Endothelial cell of umbilical vein (primary cell): ENCODE data around the gene DDX59. TPM values are rescaled to one million over a fixed set of nuclear protein-coding genes. Genes with fewer than 3 reads are reported as not detected.

Experiments
- BruUV-seq: library from RNA; stranded (reverse); fragments of 400-500 nt; replicated peaks from 2 replicates; lab custom pipeline; 2021; lab: Mats Ljungman, UMichigan
- CTCF ChIA-PET: fragments of 300-600, 350-600 bp; sonication (Branson Sonifier 250); formaldehyde crosslinking; loops from one replicate; lab custom pipeline; 2021; ENCODE audit warnings: antibody characterized with exemption, inconsistent platforms; lab: Charles Lee
- POLR2A ChIA-PET: fragments of 300-600, 350-600 bp; sonication (Branson Sonifier 250); formaldehyde crosslinking; loops from one replicate; lab custom pipeline; 2021; ENCODE audit warnings: antibody characterized with exemption, inconsistent platforms; lab: Charles Lee
- DNase-seq: peaks from one replicate; pipeline ENCODE4 v3.0.0-alpha.2; 2011; ENCODE audit warnings: low read depth, low spot score
- FAIRE-seq: peaks from 2 replicates; lab custom pipeline; 2011; peaks lifted over from hg19 to GRCh38; lab: Jason Lieb, UNC
- H2AFZ ChIP-seq: 2 replicates; pipeline ENCODE4 v1.6.0; 2012; ENCODE audit warnings: low read depth, low read length, control low read depth, inconsistent platforms
- H3K27ac ChIP-seq: 2 replicates; pipeline ENCODE4 v1.5.1; 2011; ENCODE audit warnings: low read depth, mild to moderate bottlenecking, control low read depth, low read length, moderate library complexity; ENCODE audit not compliant: insufficient read depth
- H3K27me3 ChIP-seq, 2 experiments: 2 replicates each; pipeline versions ENCODE4 v1.6.0 to v1.6.1; 2011; ENCODE audit warnings: low read length in 2 of 2, mixed read lengths in 1 of 2; ENCODE audit not compliant: control insufficient read depth in 2 of 2, insufficient read depth in 2 of 2
- H3K36me3 ChIP-seq, 2 experiments: 2 replicates in 1 of 2; 3 replicates in 1 of 2; pipeline ENCODE4 v1.5.1; 2011; ENCODE audit warnings: low read length in 2 of 2, mild to moderate bottlenecking in 1 of 2, moderate library complexity in 1 of 2; ENCODE audit not compliant: control insufficient read depth in 2 of 2, insufficient read depth in 2 of 2; ENCODE audit errors: extremely low read depth in 1 of 2
- H3K4me1 ChIP-seq: 3 replicates; pipeline ENCODE4 v1.5.1; 2011; ENCODE audit warnings: mild to moderate bottlenecking, low read length; ENCODE audit not compliant: control insufficient read depth, insufficient read depth; ENCODE audit errors: extremely low read depth
- H3K4me2 ChIP-seq: 2 replicates; pipeline ENCODE4 v1.6.1; 2011; ENCODE audit warnings: low read length, control low read depth, mixed read lengths; ENCODE audit not compliant: insufficient read depth
- H3K4me3 ChIP-seq, 3 experiments: fragments of 200-600 bp in 1 of 3; sonication (generic), shearing (Covaris generic) in 1 of 3; replicated peaks in 1 of 3; 2 replicates each; pipeline ENCODE4 v1.5.1; 2011 to 2016; ENCODE audit warnings: control low read depth in 3 of 3, low read length in 3 of 3, mild to moderate bottlenecking in 2 of 3, inconsistent platforms in 1 of 3, low read depth in 1 of 3, moderate library complexity in 1 of 3; ENCODE audit not compliant: insufficient read depth in 1 of 3
- H3K79me2 ChIP-seq: 2 replicates; pipeline ENCODE4 v1.6.0; 2012; ENCODE audit warnings: low read length, inconsistent platforms; ENCODE audit not compliant: control insufficient read depth, insufficient read depth
- H3K9ac ChIP-seq: replicated peaks from 2 replicates; pipeline ENCODE3; 2011; ENCODE audit warnings: low read length, control low read depth; ENCODE audit not compliant: insufficient read depth; ENCODE audit errors: extremely low read depth
- H3K9me1 ChIP-seq: replicated peaks from 3 replicates; pipeline ENCODE4 v1.6.0; 2011; ENCODE audit warnings: mild to moderate bottlenecking, low read length; ENCODE audit not compliant: control insufficient read depth, insufficient read depth; ENCODE audit errors: extremely low read depth
- H3K9me3 ChIP-seq: replicated peaks from 2 replicates; pipeline ENCODE4 v1.5.1; 2012; ENCODE audit warnings: low read length, inconsistent platforms; ENCODE audit not compliant: control insufficient read depth, insufficient read depth
- H4K20me1 ChIP-seq: replicated peaks from 2 replicates; pipeline ENCODE3; 2011; ENCODE audit warnings: mild to moderate bottlenecking, low read length; ENCODE audit not compliant: control insufficient read depth, insufficient read depth; ENCODE audit errors: extremely low read depth
- EZH2 ChIP-seq: IDR thresholded peaks from 2 replicates; pipeline ENCODE4 v1.6.1; 2012; ENCODE audit warnings: borderline replicate concordance, low read depth, mild to moderate bottlenecking, moderate library complexity, low read length, inconsistent platforms; ENCODE audit not compliant: severe bottlenecking
- FOS ChIP-seq: IDR thresholded peaks from 2 replicates; pipeline ENCODE4 v1.6.1; 2011; ENCODE audit warnings: mild to moderate bottlenecking, low read length, moderate library complexity, borderline replicate concordance; ENCODE audit not compliant: insufficient read depth
- GATA2 ChIP-seq: IDR thresholded peaks from 2 replicates; pipeline ENCODE4 v1.7.0; 2011; ENCODE audit warnings: low read depth, mild to moderate bottlenecking, moderate library complexity, mixed read lengths, low read length; ENCODE audit not compliant: insufficient read length, insufficient read depth
- JUN ChIP-seq: IDR thresholded peaks from 2 replicates; pipeline ENCODE4 v1.6.1; 2011; ENCODE audit warnings: borderline replicate concordance, low read depth; ENCODE audit not compliant: insufficient read length, insufficient read depth
- MYC ChIP-seq: IDR thresholded peaks from one replicate; pipeline ENCODE4 v1.6.1; 2011; ENCODE audit warnings: mild to moderate bottlenecking, low read depth, low read length
- POLR2A ChIP-seq: IDR thresholded peaks from 2 replicates; pipeline ENCODE4 v1.6.1; 2012; ENCODE audit warnings: low read depth, mild to moderate bottlenecking, control low read depth, low read length
- POLR2AphosphoS5 ChIP-seq: IDR thresholded peaks from 2 replicates; pipeline ENCODE4 v1.6.1; 2012; ENCODE audit warnings: low read depth, mild to moderate bottlenecking, control low read depth, low read length, moderate library complexity; ENCODE audit not compliant: insufficient read depth
- dilution Hi-C: fragments of 300-500 bp; cut with MboI; formaldehyde crosslinking; loops from one replicate; pipeline ENCODE4 v1.15.0; 2019; ENCODE audit warnings: low sequenced_read_pairs; ENCODE audit not compliant: extremely low pct_ligation_motif_present
- intact Hi-C: fragments of 100-400 bp; cut with micrococcal nuclease; formaldehyde crosslinking; loops from one replicate; pipeline ENCODE4 v1.10.0; 2022
- polyA plus RNA-seq, 4 experiments: library from polyadenylated mRNA; depleted of rRNA in 3 of 4; stranded (reverse) in 3 of 4; unstranded in 1 of 4; fragments of >200 nt; gene quantifications; 2 replicates each; pipeline versions ENCODE4 v1.2.1 to v1.2.3, GENCODE V29; 2011 to 2012; ENCODE audit warnings: missing spikeins in 1 of 4
- total RNA-seq: library from RNA; stranded (reverse); gene quantifications from 2 replicates; pipeline ENCODE4 v1.2.3, GENCODE V29; 2021
- TF ChIP-seq, protein P1 (sequence below), 2 donors: IDR thresholded peaks; 1 replicate in 1 of 2; 2 replicates in 1 of 2; pipeline ENCODE4 v1.5.1; 2011; ENCODE audit warnings: low read length in 2 of 2, mild to moderate bottlenecking in 2 of 2, moderate library complexity in 2 of 2, control low read depth in 1 of 2, inconsistent platforms in 1 of 2, low read depth in 1 of 2; ENCODE audit not compliant: insufficient read depth in 1 of 2; ENCODE audit errors: extremely low read depth in 1 of 2

The DDX59 gene
- total and polyA plus RNA-seq, 2 donors (not counting 3 experiments of a cell fraction or from before 2014, with no cell fraction given), result 8.1 to 17.7 TPM

- Histone ChIP-seq H3K4me3 (no peak overlapping the region), H3K9me1 (no peaks in the 10 kb centered on the region), H3K79me2 (no peaks in the 10 kb centered on the region), H3K27me3 (no peaks in the 10 kb centered on the region), H3K27ac (no peak overlapping the region), H4K20me1 (no peaks in the 10 kb centered on the region), H3K9ac (no peak overlapping the region), H3K36me3 (no peaks in the 10 kb centered on the region), H3K4me2 (no peak overlapping the region), H3K9me3 (no peaks in the 10 kb centered on the region), H2AFZ (no peak overlapping the region), H3K4me1 (peaks cover 3% of the 10 kb centered on the region)
- dilution Hi-C loops, result no loop called here
- POLR2A ChIA-PET, result no interaction called here
- DNase-seq, result no peak
- BruUV-seq, result no TSS peak
- FAIRE-seq, result no peak
- no peak for TF ChIP-seq JUN
- TF ChIP-seq, protein P1, sequence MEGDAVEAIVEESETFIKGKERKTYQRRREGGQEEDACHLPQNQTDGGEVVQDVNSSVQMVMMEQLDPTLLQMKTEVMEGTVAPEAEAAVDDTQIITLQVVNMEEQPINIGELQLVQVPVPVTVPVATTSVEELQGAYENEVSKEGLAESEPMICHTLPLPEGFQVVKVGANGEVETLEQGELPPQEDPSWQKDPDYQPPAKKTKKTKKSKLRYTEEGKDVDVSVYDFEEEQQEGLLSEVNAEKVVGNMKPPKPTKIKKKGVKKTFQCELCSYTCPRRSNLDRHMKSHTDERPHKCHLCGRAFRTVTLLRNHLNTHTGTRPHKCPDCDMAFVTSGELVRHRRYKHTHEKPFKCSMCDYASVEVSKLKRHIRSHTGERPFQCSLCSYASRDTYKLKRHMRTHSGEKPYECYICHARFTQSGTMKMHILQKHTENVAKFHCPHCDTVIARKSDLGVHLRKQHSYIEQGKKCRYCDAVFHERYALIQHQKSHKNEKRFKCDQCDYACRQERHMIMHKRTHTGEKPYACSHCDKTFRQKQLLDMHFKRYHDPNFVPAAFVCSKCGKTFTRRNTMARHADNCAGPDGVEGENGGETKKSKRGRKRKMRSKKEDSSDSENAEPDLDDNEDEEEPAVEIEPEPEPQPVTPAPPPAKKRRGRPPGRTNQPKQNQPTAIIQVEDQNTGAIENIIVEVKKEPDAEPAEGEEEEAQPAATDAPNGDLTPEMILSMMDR (IDR thresholded peaks at IDR 0.05; ENCODE audit: extremely low read depth in 1 of 2, insufficient read depth in 1 of 2, low read depth in 1 of 2, low read length in 2 of 2), result no peak
- no peak for TF ChIP-seq POLR2A
- TF ChIP-seq EZH2, result no peak
- no peak for TF ChIP-seq MYC
- no peak for TF ChIP-seq POLR2AphosphoS5
- no peak for TF ChIP-seq FOS
- TF ChIP-seq GATA2, result no peak
- intact Hi-C loops, result no loop called here
- CTCF ChIA-PET, result interaction anchor here (0.6 to 1.2 kb wide), 3 partner anchors 13 to 176 kb away, joined by 3 to 4 read pairs (median 3); no protein-coding TSS in a partner anchor
Measured at GRCh38 chr1:200626853-200627534, 42.7 kb downstream of the DDX59 start.
